KMS-11 (cell line): Measurements from ENCODE around the gene ATL3.

Experiments
- H2AFZ ChIP-seq: fragments of 200-600 bp; sonication (generic); 2 replicates; pipeline ENCODE4 v1.6.1; 2016; ENCODE audit warnings: antibody characterized with exemption, mixed run types, low read depth
- H3K27ac ChIP-seq: fragments of 200-600 bp; sonication (generic); 2 replicates; pipeline ENCODE4 v1.6.1; 2016; ENCODE audit warnings: mild to moderate bottlenecking, mixed run types
- H3K27me3 ChIP-seq: fragments of 200-600 bp; sonication (generic); 2 replicates; pipeline ENCODE4 v1.6.1; 2017; ENCODE audit warnings: mild to moderate bottlenecking, low read depth, mixed run types, moderate library complexity; ENCODE audit not compliant: insufficient read depth
- H3K36me3 ChIP-seq: fragments of 200-600 bp; sonication (generic); 2 replicates; pipeline ENCODE4 v1.6.1; 2017; ENCODE audit warnings: mild to moderate bottlenecking, mixed run types; ENCODE audit not compliant: insufficient read depth
- H3K4me1 ChIP-seq: fragments of 200-600 bp; sonication (generic); 2 replicates; pipeline ENCODE4 v1.6.1; 2016; ENCODE audit warnings: mild to moderate bottlenecking, low read depth, mixed run types; ENCODE audit not compliant: poor library complexity, severe bottlenecking
- H3K4me2 ChIP-seq: fragments of 200-600 bp; sonication (generic); 2 replicates; pipeline ENCODE4 v1.7.0; 2016; ENCODE audit warnings: mild to moderate bottlenecking, mixed run types
- H3K4me3 ChIP-seq: fragments of 200-600 bp; sonication (generic); IDR thresholded peaks from 2 replicates; pipeline ENCODE4 v1.6.1; 2017; ENCODE audit warnings: low read depth, low read length, mixed read lengths; ENCODE audit not compliant: insufficient read depth
- H3K79me2 ChIP-seq: fragments of 200-600 bp; sonication (generic); 2 replicates; pipeline ENCODE4 v1.6.1; 2016; ENCODE audit warnings: low read depth, mixed run types; ENCODE audit not compliant: insufficient read depth
- H3K9ac ChIP-seq: fragments of 200-600 bp; sonication (generic); 2 replicates; pipeline ENCODE4 v1.6.1; 2016; ENCODE audit warnings: mild to moderate bottlenecking, mixed run types
- H4K20me1 ChIP-seq: fragments of 200-600 bp; sonication (generic); 2 replicates; pipeline ENCODE4 v1.6.1; 2016; ENCODE audit warnings: mild to moderate bottlenecking, mixed run types; ENCODE audit not compliant: insufficient read depth
- TF ChIP-seq, protein P1 (sequence below): fragments of 200-600 bp; sonication (generic); conservative IDR thresholded peaks from 2 replicates; pipeline ENCODE4 v1.6.1; 2017; ENCODE audit warnings: low read depth, mild to moderate bottlenecking, antibody characterized with exemption, low read length, moderate library complexity, mixed read lengths

ATL3 gene

DNA sequence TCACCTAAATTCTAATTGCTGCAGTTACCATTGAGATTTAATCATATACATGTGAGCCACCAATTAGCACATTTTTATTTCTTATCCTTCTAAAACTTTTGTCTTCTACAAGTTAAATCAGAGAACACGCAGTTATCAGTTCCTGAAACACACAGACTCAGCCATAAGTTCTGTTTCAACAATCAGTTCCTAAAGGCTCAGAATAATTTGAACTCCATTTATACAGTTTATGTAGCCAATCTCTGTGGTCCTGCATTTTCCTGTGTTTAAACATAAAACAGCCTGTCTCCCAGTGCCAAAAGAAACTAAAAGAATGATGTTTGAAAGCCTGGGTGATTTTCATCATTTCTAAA is 59.8 kb downstream of the ATL3 start:
- H4K20me1 ChIP-seq, result no peaks in the 10 kb centered on the region
- H3K36me3 ChIP-seq, result no peaks in the 10 kb centered on the region
- H3K27me3 ChIP-seq, result no peaks in the 10 kb centered on the region
- H3K9ac ChIP-seq, result no peak overlapping the region
- no peaks in the 10 kb centered on the region for H3K79me2 ChIP-seq
- no peaks in the 10 kb centered on the region for H3K4me1 ChIP-seq
- no peak overlapping the region for H3K4me3 ChIP-seq
- no peak overlapping the region for H3K4me2 ChIP-seq
- no peak overlapping the region for H3K27ac ChIP-seq
- TF ChIP-seq, protein P1, sequence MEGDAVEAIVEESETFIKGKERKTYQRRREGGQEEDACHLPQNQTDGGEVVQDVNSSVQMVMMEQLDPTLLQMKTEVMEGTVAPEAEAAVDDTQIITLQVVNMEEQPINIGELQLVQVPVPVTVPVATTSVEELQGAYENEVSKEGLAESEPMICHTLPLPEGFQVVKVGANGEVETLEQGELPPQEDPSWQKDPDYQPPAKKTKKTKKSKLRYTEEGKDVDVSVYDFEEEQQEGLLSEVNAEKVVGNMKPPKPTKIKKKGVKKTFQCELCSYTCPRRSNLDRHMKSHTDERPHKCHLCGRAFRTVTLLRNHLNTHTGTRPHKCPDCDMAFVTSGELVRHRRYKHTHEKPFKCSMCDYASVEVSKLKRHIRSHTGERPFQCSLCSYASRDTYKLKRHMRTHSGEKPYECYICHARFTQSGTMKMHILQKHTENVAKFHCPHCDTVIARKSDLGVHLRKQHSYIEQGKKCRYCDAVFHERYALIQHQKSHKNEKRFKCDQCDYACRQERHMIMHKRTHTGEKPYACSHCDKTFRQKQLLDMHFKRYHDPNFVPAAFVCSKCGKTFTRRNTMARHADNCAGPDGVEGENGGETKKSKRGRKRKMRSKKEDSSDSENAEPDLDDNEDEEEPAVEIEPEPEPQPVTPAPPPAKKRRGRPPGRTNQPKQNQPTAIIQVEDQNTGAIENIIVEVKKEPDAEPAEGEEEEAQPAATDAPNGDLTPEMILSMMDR, result no peak
- H2AFZ ChIP-seq, result no peak overlapping the region

DNA sequence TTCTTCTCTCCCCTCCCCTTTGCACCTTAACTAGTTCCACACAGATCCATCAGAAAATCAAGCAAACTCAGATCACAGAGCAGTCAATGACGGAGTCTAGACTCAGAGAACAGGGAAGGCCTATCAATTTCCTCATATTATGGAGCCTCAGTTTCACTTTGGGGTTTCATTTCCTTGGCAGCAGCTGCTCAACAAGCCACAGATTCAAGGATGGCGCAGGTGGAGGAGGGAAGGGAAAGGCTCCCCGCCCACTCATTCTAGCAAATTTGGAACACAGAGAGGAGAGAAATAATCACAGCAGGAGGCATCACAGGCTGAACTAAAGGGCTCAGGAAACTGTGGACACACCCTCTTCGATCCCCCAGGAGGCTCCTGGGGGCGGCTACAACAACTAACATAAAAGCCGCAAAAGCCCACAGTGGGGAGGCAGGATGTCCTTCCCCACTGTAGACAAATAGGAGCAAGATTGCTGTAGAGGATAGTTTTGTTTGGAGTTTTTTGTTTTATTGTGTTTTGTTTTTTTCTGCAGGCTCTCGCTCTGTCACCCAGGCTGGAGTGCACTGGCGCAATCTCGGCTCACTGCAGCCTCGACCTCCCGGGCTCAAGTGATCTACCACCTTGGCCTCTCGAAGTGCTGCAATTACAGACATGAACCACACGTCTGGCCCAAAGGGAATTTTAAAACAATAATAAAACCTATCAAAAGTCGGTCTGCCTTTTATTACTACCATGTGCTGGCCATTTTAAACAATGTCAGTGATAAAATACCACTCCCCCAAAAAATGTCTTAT is 60.4 kb downstream of the ATL3 start:
- H3K4me3 ChIP-seq, result no peak overlapping the region
- H3K4me1 ChIP-seq, result no peaks in the 10 kb centered on the region
- no peaks in the 10 kb centered on the region for H3K79me2 ChIP-seq
- H4K20me1 ChIP-seq, result no peaks in the 10 kb centered on the region
- no peaks in the 10 kb centered on the region for H3K27me3 ChIP-seq
- no peak overlapping the region for H3K27ac ChIP-seq
- H3K36me3 ChIP-seq, result no peaks in the 10 kb centered on the region
- no peak overlapping the region for H3K9ac ChIP-seq
- TF ChIP-seq, protein P1, result no peak
- no peak overlapping the region for H3K4me2 ChIP-seq
- no peak overlapping the region for H2AFZ ChIP-seq

DNA sequence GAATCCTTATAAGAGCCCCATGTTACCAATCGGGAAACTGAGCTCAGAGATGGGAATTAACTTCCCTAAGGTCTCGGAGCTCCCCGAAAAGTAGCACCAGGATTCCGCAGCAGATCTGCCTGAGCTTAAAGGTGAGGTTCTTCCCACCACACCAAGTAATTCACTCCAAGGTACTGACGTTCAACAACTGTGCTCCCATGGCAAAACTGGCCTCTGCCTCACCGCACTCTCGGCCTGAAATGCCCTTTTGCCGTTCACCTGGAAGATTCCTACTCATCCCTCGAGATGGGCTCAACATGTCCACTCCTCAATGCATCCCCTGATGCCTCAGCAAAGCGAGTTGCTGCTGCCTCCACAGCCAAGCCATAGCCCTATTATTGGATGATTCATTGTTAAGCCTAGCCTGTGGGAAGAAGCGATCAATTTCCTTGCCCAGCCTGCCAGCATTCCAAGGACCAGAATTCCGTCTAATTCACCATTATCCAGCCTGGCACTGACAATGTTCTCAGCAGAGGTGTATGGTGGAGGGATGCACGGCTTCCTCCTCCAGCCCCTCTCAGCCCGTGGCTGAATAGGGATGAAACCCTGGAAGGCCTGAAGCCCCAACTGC is 61.1 kb downstream of the ATL3 start:
- Histone ChIP-seq H3K36me3 (no peaks in the 10 kb centered on the region), H3K79me2 (no peaks in the 10 kb centered on the region), H3K4me3 (no peak overlapping the region), H2AFZ (no peak overlapping the region), H4K20me1 (no peaks in the 10 kb centered on the region), H3K27ac (no peak overlapping the region), H3K27me3 (no peaks in the 10 kb centered on the region), H3K4me1 (no peaks in the 10 kb centered on the region), H3K4me2 (no peak overlapping the region), H3K9ac (no peak overlapping the region)
- TF ChIP-seq, protein P1, result no peak

DNA sequence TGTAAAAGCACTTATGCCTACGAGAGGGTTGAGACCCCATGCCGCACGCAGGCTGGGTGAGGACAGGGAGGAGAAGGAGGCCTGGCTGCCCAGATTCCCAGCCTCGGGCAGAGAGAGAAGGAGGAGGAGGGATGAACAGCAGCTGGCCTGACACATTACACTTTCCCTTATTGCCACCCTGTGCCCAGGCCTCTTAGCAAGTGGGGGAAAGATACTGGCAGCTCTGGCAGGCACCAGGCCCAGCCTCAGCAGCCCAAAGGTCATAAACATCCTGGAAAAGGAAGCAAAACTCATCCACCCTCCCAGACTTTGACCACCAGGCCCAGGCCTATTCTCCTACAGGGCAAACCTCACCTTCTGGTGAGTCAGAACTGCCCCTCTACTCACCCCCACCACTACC is 61.6 kb downstream of the ATL3 start:
- no peaks in the 10 kb centered on the region for H3K27me3 ChIP-seq
- H4K20me1 ChIP-seq, result no peaks in the 10 kb centered on the region
- H3K4me2 ChIP-seq, result no peak overlapping the region
- H3K27ac ChIP-seq, result no peak overlapping the region
- TF ChIP-seq, protein P1, result no peak
- H3K4me1 ChIP-seq, result no peaks in the 10 kb centered on the region
- H3K36me3 ChIP-seq, result no peaks in the 10 kb centered on the region
- no peak overlapping the region for H3K9ac ChIP-seq
- H2AFZ ChIP-seq, result no peak overlapping the region
- no peaks in the 10 kb centered on the region for H3K79me2 ChIP-seq
- no peak overlapping the region for H3K4me3 ChIP-seq
